ENCODE data around the gene NLRC3.
"Not testable (repeated sequence)": the region's sequence is repeated elsewhere in the genome, so short reads cannot be mapped to it uniquely, and the experiment has no call there.

The NLRC3 gene

GRCh38 chr16:3577302-3577752, at the start of gene NLRC3:
Gene NLRC3, minus strand, starts transcription at chr16:3577403. Its CDS starts 12,367 bp downstream, at chr16:3565036.
- DNase-seq, result peak; percentile 77

- peak; percentile 85 for DNase-seq
These were observed 48.9 kb upstream of the NLRC3 start for GRCh38 chr16:3625911-3626732.

GRCh38 chr16:3625331-3625730, 48.1 kb upstream of the NLRC3 start:
- DNase-seq, result no peak

GRCh38 chr16:3623642-3624041, 46.4 kb upstream of the NLRC3 start:
- no peak for DNase-seq

- DNase-seq, result peak; percentile 33
These were observed 41.6 kb upstream of the NLRC3 start for GRCh38 chr16:3618769-3619141.

- DNase-seq, result no peak
These were observed 35.6 kb upstream of the NLRC3 start for GRCh38 chr16:3612510-3613466.

- peak; percentile 97 for DNase-seq
These were observed 34.2 kb upstream of the NLRC3 start, which contains the start of gene SLX4 for GRCh38 chr16:3611146-3611975. Gene SLX4, minus strand, starts transcription at chr16:3611606. Its CDS starts 2,642 bp downstream, at chr16:3608964.

GRCh38 chr16:3610698-3611145, 33.5 kb upstream of the NLRC3 start:
- DNase-seq, result peak; percentile 24

- peak; percentile 54 for DNase-seq
These were observed 32.9 kb upstream of the NLRC3 start for GRCh38 chr16:3609895-3610697.

GRCh38 chr16:3608976-3609375, 31.8 kb upstream of the NLRC3 start:
- not testable (repeated sequence) for DNase-seq

GRCh38 chr16:3608069-3608468, 30.9 kb upstream of the NLRC3 start:
- no peak for DNase-seq

- DNase-seq, result no peak
These were observed 30.4 kb upstream of the NLRC3 start for GRCh38 chr16:3607634-3608033.

GRCh38 chr16:3607161-3607560, 30.0 kb upstream of the NLRC3 start:
- no peak for DNase-seq

GRCh38 chr16:3606441-3606840, 29.2 kb upstream of the NLRC3 start:
- DNase-seq, result no peak

GRCh38 chr16:3602320-3602653, 25.1 kb upstream of the NLRC3 start:
- DNase-seq, result no peak

- no peak for DNase-seq
These were observed 24.6 kb upstream of the NLRC3 start for GRCh38 chr16:3601614-3602319.

GRCh38 chr16:3599922-3600321, 22.7 kb upstream of the NLRC3 start:
- DNase-seq, result no peak

- DNase-seq, result no peak
These were observed 21.9 kb upstream of the NLRC3 start for GRCh38 chr16:3599121-3599520.

GRCh38 chr16:3598236-3598635, 21.0 kb upstream of the NLRC3 start:
- no peak for DNase-seq

GRCh38 chr16:3597676-3598075, 20.5 kb upstream of the NLRC3 start:
- no peak for DNase-seq

GRCh38 chr16:3597226-3597625, 20.0 kb upstream of the NLRC3 start:
- DNase-seq, result no peak
